Heart left ventricle (tissue), 13 donors: ENCODE measurements around the gene RSU1.

ENCODE experiments used
- CTCF ChIP-seq, 12 donors: fragments of 200-600 bp; sonication (generic) in 4 of 12; IDR thresholded peaks; one replicate each; pipeline versions ENCODE4 v1.5.0 to v1.8.0; 2018 to 2022; ENCODE audit warnings: antibody characterized with exemption in 12 of 12, mild to moderate bottlenecking in 5 of 12
- POLR2A ChIP-seq, 2 donors: fragments of 450-650 bp; IDR thresholded peaks; one replicate each; pipeline ENCODE4 v1.6.1; 2017; ENCODE audit warnings: antibody characterized with exemption in 2 of 2, mild to moderate bottlenecking in 2 of 2, moderate library complexity in 2 of 2
- donor health status: ischemic (EF 13 %, LVEDD 7.1; RV severe dilation, severe dysfunction).
- donor health status: DM: no; HTN: yes; CAD: no.
- donor health status: DM: no; HTN: no; CAD: no.
- donor health status: ischemic (EF 25% LVEDD 6.9; RV normal size, moderate dysfunction).
- donor health status: ischemic (EF 25% LVEDD 5.7; RV mildly dilated, moderate dysfunction).
- donor health status: ischemic (EF 35%, LVEDD 5.7; RV mildly dilated, moderate dysfunction).
- donor health status: nonischemic (EF 11% LVEDD 7.7; RV severe dilation, severe dysfunction).
- donor health status: DM: yes; HTN: yes; CAD: no.
- donor health status: PGD.
- donor health status: ischemic (EF 29% LVEDD 5.4; RV normal size, mild dysfunction).
- donor health status: nonischemic (EF 23%, LVEDD 6.1; RV moderate dilation, normal function).

- TF ChIP-seq POLR2A (IDR thresholded peaks at IDR 0.05) (no peak), CTCF (IDR thresholded peaks at IDR 0.05) (no peak)
These were observed 51.5 kb downstream of the RSU1 start for GRCh38 chr10:16765509-16766375.
